HG03066 (cell line): ENCODE measurements around the gene RAB35.

Experiments used
- ATAC-seq: cut with Tn5 transposase; IDR thresholded peaks from one replicate; pipeline ENCODE4 v1.9.1; 2021; ENCODE audit warnings: low read depth; ENCODE audit not compliant: unreplicated experiment

RAB35 gene

DNA sequence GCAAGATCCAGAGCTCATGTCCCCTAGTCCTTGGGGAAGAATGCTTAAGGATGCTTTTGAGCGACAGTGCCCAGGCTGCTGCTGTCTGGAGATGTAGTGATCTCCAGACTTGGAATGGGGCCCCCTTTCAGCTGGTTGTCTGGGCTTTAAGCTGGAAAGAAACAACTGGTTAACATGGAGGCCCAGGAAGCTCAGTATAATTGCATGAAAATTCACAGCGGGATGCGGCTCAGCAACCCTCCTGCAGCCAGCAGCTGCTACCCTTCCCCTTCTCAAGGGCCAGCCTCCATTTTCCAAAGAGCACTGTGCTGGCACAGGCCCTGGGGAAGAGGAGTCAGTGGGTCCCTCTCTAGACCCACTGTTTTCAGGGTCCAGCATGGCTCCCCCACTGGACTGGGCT is 26.3 kb downstream of the RAB35 start:
- ATAC-seq = no peak

DNA sequence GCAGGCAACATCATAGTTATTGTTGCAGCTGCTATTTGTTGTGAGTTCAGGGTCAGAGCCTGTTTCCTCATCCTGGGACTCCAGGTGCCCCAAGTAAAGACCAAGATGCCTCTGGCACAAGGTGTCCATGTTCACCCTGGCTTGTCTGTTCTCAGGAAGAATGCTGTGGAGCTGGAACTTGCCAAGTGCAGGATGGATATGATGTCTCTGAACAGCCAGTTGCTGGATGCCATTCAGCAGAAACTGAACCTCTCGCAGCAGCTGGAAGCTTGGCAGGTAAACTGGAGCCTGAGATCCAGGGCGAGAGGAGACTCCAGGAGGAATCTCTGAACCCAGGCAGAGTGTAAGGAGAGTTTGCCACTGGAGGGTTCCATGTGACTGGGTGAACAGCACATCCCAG is 26.8 kb downstream of the RAB35 start:
- ATAC-seq = no peak

DNA sequence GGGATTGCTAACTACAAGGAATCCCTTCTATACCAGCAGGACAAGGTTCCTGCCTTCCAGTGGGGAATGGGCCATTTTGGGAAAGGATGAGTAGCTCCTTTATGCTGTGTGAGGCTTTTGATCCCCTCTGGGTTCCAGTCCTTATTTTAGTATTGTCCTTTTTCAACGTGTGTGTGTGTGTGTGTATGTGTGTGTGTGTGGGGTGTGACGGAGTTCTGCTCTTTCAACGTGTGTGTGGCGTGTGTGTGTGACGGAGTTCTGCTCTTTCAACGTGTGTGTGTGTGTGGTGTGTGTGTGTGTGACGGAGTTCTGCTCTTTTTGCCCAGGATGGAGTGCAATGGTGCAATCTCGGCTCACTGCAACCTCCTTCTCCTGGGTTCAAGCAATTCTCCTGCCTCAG is 27.4 kb downstream of the RAB35 start:
- ATAC-seq = no peak

DNA sequence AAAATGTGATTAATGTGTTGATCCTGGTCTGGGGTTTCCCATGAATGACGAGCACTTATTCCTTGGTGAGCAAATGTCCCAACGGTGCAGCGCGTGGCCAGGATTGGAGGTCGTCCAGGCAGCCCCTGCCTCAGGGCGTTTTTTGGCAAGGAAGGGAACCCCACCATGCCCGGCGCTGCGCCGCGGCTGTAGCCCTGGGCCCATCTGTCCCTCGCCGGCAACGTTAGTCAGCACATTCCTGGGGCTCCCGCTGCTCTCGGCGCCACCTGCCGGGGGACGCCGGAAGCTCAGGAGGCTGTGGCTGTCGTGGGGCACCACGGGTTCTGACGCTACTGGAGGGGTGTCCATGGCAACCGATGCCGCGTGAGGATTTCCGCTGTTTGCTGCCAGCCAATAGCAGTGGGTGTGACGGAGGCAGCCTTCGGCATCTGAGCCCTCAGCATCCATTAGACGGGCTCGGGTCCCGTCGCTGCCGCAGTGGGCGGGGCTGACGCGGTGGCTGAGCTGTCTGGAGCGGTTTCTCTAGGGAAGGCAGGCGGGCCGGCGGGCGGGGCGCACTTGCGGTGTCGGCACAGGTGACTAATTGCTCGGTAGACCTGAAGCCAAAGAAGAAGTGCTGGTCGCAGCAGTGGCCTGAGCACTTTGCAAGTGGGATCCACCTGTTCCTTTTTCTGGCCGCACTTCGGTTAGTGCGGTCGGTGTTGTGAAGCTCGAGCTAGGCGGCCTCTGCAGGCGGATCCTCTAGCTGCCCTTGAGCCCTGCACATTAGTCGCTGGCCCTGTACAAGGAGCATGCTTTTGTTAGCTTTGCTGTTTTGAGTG is 29.5 kb downstream of the RAB35 start:
- peak; percentile 96 for ATAC-seq

DNA sequence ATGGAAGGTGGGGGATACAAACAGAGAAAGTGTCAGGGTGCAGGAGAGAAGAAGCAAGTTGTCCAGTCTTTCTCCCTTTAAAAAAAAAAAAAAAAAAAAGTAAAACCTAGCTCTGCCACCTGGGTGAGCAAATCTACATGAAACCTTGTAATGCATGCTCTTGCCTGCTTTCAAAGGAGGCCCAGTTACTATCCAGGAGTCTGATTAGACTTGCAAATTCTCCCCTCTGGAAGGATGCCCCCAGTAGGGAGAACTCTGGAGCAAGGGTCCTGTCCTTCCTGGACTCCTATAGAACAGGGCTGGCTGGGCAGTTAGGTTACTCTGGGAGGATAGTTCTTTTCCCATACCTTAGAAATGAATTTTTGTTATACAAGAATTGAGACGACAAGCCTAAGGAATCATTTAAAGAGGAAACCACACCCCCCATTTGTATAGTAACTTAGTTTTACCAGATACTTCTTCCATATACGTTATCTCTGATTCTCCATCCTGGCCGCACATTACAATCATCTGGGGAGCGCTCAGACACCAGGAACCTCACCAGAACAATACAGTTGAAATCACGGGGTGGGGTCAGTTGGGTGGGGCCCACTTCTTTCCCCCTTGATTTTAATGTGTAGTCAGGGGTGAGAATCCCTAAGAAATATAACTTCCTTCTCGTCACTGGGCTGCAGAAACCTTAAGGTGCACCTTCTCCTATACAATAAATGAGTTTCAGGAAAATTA is 30.5 kb downstream of the RAB35 start:
- no peak for ATAC-seq

DNA sequence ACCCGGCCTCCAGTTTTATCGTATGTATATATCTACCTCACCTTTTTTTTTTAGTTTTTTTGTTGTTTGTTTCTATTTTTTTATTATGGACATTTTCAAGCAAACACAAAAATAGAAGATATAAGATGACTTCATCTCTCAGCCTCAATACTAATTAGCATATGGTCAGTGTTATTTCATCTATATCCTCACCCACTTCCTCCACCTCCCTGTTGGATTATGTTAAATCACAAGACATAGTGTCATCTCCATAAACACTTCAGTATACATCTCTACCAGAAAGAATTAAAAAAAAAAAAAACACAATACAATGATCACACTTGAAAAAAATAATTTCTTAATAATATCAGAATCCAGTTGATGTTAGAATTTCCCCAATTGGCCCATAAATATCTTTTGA is 34.9 kb downstream of the RAB35 start:
- ATAC-seq = no peak

DNA sequence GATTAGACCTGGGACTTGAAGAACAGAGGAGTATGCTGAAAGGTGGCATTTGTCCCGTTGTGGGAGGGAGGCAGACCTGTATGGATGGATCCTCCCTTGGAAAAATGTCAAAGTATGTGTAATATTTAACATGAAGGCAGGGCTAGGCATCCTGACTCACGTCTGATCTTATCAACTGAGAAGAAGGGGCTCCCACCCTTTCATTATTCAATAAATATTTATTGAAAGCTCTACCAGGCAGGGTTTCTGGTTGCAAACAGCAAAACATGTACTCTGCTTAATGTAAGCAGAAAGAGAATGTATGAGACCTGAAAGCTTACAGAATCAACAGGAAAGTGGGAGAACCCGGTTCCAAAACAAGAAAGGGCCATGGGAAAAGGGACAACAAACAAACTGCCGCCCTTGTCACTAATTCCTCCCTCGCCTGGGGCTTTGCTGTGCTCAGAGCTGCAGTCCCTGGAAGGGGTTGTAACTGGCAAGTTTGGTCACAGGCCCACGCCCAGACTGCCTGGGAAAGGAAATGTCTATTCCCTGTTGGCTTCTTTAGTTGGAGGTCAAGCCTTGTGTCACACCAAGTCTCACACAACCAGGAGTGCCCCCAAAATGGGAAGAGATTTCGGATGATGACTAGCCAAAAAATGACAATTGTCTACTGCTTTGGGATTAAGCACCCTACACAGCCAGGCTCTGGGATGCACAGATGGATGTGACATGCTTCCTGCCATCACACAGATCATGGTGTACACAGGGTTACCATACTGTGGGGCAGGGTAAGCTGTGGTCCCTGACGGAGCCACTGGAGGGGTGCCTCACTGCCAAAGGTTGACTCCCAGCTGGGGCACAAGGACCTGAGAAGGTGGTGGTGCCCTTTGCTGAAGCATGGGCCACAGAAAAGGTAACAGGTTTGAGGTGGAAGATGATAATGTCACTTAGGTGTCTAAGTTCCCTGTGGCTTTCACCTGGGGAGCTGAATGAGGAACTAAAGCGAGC is 36.8 kb downstream of the RAB35 start:
- ATAC-seq = no peak

DNA sequence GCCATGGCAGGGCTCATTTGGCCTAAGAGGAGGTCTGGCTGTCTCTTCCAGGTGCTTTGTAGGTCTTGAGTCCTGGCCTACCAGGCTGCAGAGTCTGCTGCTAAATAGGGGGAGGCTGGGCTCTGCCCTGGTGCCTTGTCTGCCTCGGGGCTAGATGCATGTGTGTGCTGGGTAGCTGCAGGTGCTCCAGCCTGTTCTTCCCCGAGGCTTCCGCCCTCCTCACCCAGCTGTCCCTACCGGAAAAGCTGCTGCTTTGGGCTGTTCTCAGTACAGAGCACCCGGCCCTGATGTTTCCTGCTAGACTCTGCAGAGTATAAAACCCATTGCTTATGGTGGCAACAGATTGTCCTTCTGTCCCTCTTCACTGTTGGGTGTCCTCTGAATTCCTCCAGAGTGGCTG is 37.7 kb downstream of the RAB35 start:
- no peak for ATAC-seq

DNA sequence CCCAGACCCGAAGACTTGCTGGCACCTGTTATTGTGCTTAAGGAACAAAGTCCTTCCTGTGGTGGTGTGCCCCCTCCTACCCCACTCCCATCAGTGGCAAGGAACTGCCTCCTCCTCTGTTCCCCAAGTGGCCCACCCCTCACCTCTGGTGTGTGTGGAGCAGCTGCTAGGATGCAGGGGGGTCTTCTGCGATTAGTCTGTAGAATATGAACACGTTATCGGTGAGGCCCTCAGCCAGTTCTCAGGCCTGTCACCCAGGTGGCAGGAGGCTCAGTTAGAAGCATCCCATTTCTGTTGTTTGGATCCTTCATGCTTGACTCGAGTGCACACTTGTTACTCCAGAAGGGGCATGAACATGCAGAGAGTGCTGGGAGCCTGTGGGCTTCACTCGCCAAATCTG is 39.3 kb downstream of the RAB35 start:
- ATAC-seq = no peak

DNA sequence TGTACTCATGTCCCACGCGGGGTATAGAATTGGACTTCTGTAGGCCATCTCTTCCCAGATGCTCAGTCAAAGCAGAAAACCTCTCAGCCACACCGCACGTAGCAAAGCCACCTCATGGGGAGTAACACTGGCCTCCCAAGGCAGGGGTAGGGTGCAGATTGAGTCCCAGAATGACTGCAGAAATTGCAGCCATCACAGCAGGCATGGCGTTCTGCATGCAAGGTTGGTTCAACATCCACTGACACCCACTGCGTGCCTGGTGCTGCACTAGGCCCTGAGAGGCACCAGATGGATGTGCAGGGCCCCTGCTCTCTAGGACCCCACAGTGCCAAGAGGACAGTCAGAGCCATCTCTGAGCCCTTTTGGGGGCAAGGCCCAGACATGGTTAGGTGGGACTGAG is 39.9 kb downstream of the RAB35 start:
- ATAC-seq = no peak

DNA sequence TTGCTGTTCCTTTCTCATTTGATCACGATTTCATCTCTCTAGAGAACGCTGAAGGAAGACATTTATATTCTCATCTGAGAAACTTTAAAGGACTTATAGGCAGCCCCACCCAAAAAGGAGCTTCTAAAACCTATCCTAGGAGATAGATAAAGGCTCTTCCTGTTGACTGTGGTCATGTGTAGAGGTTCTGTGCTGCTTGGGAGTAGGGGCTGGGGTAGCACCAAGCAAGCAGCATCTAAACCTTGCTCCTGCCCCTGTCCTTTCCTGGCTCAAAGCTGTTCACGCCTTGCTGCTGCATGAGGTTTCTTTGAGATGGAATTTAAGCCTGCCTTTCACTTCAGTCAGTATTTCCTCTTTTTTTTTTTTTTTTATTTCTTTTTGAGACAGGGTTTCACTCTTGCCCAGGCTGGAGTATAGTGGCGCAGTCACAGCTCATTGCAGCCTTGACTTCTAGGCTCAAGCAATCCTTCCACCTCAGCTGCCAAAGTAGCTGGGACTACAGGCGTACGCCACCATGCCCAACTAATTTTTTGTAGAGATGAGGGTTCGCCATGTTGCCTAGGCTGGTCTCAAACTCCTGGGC is 41.4 kb downstream of the RAB35 start:
- no peak for ATAC-seq

DNA sequence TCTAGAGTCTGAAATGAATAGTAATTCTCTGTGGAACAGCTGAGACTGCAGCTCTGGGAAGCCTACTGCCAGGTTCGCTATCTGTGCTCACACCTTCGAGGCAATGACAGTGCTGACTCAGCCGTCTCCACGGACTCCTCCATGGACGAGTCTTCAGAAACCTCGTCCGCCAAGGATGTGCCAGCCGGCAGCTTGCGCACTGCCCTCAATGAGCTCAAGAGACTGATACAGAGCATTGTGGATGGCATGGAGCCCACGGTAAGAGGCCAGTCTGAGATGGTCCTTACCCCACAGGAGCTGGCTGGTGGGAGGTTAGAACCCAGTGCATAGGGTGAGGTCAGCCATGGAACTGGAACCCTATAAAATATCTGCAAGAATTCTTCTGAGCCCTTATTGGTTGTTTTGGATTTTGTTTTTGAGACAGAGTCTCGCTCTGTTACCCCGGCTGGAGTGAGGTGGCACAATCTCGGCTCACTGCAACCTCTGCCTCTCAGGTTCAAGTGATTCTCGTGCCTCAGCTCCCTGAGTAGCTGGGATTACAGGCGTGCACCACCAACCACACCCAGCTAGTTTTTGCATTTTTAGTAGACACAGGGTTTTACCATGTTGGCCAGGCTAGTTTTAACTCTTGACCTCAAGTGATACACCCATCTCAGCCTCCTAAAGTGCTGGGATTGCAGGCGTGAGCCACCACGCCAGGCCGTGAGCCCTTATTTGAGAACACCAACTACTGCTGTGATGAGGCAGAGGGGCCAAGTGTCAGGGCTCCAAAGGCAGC is 43.9 kb downstream of the RAB35 start:
- ATAC-seq = no peak

DNA sequence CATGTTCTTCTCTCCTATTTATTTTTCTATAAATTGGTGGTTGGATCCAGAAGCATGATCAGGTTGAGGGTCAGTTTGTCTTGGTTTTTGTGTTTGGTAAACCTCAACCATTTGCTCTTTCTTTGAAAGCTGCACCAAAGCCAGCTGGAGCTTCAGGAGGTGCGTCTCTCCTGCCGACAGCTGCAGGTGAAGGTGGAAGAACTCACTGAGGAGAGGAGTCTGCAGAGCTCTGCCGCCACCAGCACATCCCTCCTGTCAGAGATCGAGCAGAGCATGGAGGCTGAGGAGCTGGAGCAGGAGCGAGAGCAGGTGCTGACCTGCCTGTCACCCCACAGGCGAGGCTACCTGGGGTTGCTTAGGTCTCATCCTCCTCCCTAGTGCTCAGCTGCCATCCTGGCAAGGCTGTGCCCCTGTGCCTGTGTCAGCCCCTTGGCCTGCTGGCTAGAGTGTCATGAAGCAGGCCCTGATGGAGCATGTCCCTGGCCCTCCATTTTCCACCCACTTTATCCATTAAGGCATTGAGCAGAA is 45.0 kb downstream of the RAB35 start:
- ATAC-seq = no peak

DNA sequence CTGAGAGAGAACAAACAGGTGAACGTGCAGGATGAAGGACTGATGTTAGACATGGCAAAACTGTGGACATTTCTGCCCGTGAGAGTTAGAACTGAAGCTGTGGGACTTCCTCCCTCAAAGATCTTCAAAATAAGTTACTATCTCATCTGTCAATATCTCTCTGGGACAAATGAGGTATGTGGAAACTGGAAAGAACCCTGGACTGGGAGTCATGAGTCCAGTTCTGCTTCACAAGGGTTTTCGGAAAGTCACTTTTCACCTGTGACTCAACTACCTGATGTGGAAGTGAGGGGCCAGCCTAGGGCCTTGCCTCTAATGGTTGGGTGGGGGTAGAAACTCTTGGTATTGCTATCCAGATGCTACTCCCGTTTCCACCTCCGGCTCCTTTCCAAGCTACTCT is 47.3 kb downstream of the RAB35 start:
- ATAC-seq = no peak

DNA sequence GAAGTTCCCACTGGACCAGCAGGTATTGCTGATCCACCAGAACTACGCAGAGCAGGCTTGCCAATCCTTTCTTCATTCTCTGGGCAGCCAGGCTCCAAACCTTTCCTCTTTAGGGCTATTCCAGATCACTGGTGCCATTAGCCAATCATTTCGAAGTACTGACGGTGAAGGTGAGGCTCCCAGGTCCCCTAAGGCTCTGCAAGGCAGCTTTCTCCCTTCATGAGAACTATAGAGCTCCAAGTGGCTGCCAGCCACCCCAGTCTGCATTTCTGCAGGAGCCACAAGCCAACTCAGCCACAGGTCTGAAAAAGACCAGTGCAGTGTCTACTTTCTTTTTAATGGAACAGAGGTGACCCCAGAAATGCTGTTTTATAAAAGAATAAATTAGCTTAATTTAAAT is 48.7 kb downstream of the RAB35 start:
- ATAC-seq = no peak

DNA sequence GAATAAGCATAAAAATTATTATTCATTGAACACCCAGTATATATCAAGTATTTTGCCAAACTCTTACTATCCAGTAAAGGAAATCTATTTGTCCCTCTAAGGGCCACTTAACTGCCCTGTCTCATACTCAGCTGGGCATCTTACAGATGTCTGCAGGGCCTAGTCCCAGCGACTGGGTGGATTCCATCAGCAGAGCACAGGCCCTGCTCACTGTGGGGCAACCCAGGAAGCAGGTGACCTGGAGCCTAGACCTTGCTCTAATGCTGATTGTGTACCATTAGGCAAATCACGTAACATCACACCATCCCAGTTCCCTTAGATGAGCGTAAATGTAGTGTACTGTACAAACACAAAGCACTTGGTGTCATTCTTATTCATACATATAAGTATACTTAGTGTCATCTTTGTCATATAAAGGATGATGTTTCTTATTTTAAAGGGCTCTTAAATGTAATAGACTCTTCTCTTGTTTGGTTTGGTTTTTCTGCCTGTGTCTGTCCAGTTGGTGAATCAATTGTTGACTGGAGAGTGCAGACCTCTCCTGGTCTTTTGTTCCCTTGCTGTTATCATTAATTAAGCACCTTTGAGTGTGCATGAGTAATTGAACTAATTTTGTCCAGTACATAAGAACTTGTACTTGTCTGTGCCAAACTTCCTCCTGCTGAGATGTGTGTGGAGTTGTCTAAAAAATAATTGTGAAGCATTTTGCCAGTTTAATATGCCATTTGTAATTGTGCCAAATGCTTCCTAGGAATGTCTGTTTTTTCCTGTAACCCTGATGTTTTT is 49.3 kb downstream of the RAB35 start:
- no peak for ATAC-seq

DNA sequence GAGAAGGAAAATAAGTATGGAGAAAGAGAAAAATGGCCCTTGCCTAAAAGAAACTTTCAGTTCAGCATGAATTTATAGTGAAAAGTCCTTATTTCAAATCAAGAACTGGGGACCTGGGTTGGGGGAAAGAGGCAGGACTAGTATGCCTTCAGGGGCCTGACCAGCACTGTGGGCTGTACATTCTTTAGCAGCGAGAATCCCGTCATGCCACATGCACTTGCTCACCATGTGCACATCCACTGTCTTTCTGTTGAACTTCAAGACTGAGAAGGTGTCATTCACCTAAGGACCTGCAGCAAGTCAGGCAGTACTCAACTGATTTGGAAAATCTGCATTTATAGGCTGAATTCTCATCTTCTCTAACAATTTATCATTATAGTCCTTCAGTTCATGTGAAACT is 50.2 kb downstream of the RAB35 start:
- no peak for ATAC-seq

DNA sequence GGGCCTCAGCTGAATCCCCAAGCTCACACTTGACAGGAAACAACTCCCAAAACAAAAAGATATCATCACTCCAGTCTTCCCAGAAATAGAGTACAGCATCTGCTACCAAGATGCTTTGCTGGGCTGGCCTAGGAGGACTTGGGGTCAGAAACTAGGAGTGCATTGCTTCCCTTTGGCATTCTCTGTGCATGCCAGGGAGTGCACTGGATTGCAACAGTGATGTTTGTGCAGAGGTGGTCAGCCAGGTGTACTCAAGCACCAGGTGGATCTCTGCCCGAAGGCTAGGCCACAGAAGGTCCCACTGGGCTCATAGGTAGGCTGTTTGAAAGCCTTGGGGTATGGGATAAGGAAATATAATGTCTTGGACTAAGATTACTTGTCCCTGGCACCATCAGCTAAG is 51.1 kb downstream of the RAB35 start:
- no peak for ATAC-seq
